Liver (tissue), 9 donors: ENCODE measurements around the gene RPL10A. TPM values are rescaled to one million over a fixed set of nuclear protein-coding genes. Genes with fewer than 3 reads are reported as not detected.

Experiments
- DNase-seq: peaks from one replicate; pipeline ENCODE4 v3.0.0-alpha.2; 2017; ENCODE audit warnings: low spot score
- H3K27ac ChIP-seq, 2 donors: one replicate each; pipeline ENCODE4 v1.7.0; 2013; ENCODE audit warnings: inconsistent platforms in 2 of 2, low read length in 2 of 2, control low read depth in 1 of 2, low read depth in 1 of 2, mild to moderate bottlenecking in 1 of 2
- H3K27me3 ChIP-seq, 4 donors: one replicate each; pipeline versions ENCODE4 v1.6.1 to v1.7.0; 2013; ENCODE audit warnings: low read length in 3 of 4, inconsistent platforms in 1 of 4, mild to moderate bottlenecking in 1 of 4, moderate library complexity in 1 of 4; ENCODE audit not compliant: control insufficient read depth in 4 of 4, insufficient read depth in 4 of 4
- H3K36me3 ChIP-seq, 4 donors: one replicate each; pipeline versions ENCODE4 v1.6.1 to v1.7.0; 2013; ENCODE audit warnings: low read length in 3 of 4, mild to moderate bottlenecking in 3 of 4, low read depth in 1 of 4, moderate library complexity in 1 of 4; ENCODE audit not compliant: control insufficient read depth in 4 of 4, insufficient read depth in 3 of 4
- H3K4me1 ChIP-seq, 4 donors: one replicate each; pipeline versions ENCODE4 v1.6.1 to v1.7.0; 2013; ENCODE audit warnings: low read length in 3 of 4, mild to moderate bottlenecking in 3 of 4, moderate library complexity in 1 of 4; ENCODE audit not compliant: control insufficient read depth in 4 of 4, insufficient read depth in 4 of 4
- H3K4me3 ChIP-seq, 3 donors: one replicate each; pipeline versions ENCODE4 v1.6.1 to v1.7.0; 2013; ENCODE audit warnings: low read length in 3 of 3, control low read depth in 1 of 3, low read depth in 1 of 3, mild to moderate bottlenecking in 1 of 3
- H3K9ac ChIP-seq, 2 donors: one replicate each; pipeline ENCODE4 v1.7.0; 2013; ENCODE audit warnings: low read length in 2 of 2, mild to moderate bottlenecking in 2 of 2, moderate library complexity in 2 of 2, control low read depth in 1 of 2, low read depth in 1 of 2
- H3K9me3 ChIP-seq, 4 donors: one replicate each; pipeline versions ENCODE4 v1.6.1 to v1.7.0; 2013; ENCODE audit warnings: low read length in 3 of 4; ENCODE audit not compliant: control insufficient read depth in 4 of 4
- EGR1 ChIP-seq, 2 donors: IDR thresholded peaks; 2 replicates each; pipeline ENCODE4 v1.6.1; 2016 to 2018; ENCODE audit warnings: antibody characterized with exemption in 2 of 2, low read depth in 2 of 2
- FOXA1 ChIP-seq: IDR thresholded peaks from 2 replicates; pipeline ENCODE4 v1.6.1; 2016; ENCODE audit warnings: antibody characterized with exemption
- GABPA ChIP-seq, 2 donors: IDR thresholded peaks in 1 of 2; conservative IDR thresholded peaks in 1 of 2; 2 replicates each; pipeline ENCODE4 v1.6.1; 2016; ENCODE audit warnings: antibody characterized with exemption in 2 of 2, mild to moderate bottlenecking in 1 of 2, moderate library complexity in 1 of 2
- HNF4A ChIP-seq, 2 donors: conservative IDR thresholded peaks; 2 replicates each; pipeline ENCODE4 v1.6.1; 2016; ENCODE audit warnings: antibody characterized with exemption in 2 of 2, mild to moderate bottlenecking in 2 of 2
- NR2F2 ChIP-seq: IDR thresholded peaks from 2 replicates; pipeline ENCODE4 v1.6.1; 2016; ENCODE audit warnings: antibody characterized with exemption
- RAD21 ChIP-seq, 2 donors: IDR thresholded peaks; 2 replicates each; pipeline ENCODE4 v1.6.1; 2016; ENCODE audit warnings: antibody characterized with exemption in 2 of 2, mild to moderate bottlenecking in 2 of 2
- SP1 ChIP-seq: IDR thresholded peaks from 2 replicates; pipeline ENCODE4 v1.6.1; 2018; ENCODE audit warnings: antibody characterized with exemption, mild to moderate bottlenecking
- TAF1 ChIP-seq: conservative IDR thresholded peaks from 2 replicates; pipeline ENCODE4 v1.6.1; 2016; ENCODE audit warnings: antibody characterized with exemption, mild to moderate bottlenecking
- YY1 ChIP-seq: IDR thresholded peaks from 2 replicates; pipeline ENCODE4 v1.6.1; 2016; ENCODE audit warnings: antibody characterized with exemption, mild to moderate bottlenecking
- WGBS: extraction: QIAGEN DNeasy Blood & Tissue Kit; methylation state at CpG from one replicate; pipeline ENCODE4 v1.1.7; 2013; 5-methylcytosine and 5-hydroxymethylcytosine counted together
- polyA plus RNA-seq, 2 donors: library from polyadenylated mRNA; stranded (reverse) in 1 of 2; unstranded in 1 of 2; fragments of 200-250 nt in 1 of 2; fragments of >200 nt in 1 of 2; fragmentation: Nextera tagmentation in 1 of 2; extraction: Ambion mirVana in 1 of 2; gene quantifications; one replicate each; pipeline versions ENCODE4 v1.2.1 to v1.2.3, GENCODE V29; 2013 to 2015
- total RNA-seq, 2 donors: library from RNA; depleted of rRNA; stranded (reverse); fragments of >200 nt; gene quantifications; one replicate each; pipeline ENCODE4 v1.2.3, GENCODE V29; 2014
- TF ChIP-seq, protein P1 (sequence below): IDR thresholded peaks from 2 replicates; pipeline ENCODE4 v1.6.1; 2016; ENCODE audit warnings: antibody characterized with exemption, mild to moderate bottlenecking
- TF ChIP-seq, protein P2 (sequence below): fragments of 150-350 bp; IDR thresholded peaks from 2 replicates; pipeline ENCODE4 v1.5.1; 2017; ENCODE audit warnings: improper control_type of control experiment, low read depth, low read length; ENCODE audit not compliant: missing input control
- donor health status: healthy.
- donor health status: healthy.
- donor health status: healthy.
- donor health status: healthy.
- donor health status: healthy.

Gene RPL10A
- total and polyA plus RNA-seq, 4 donors, result 213 to 1,235 (median 528) TPM

DNA sequence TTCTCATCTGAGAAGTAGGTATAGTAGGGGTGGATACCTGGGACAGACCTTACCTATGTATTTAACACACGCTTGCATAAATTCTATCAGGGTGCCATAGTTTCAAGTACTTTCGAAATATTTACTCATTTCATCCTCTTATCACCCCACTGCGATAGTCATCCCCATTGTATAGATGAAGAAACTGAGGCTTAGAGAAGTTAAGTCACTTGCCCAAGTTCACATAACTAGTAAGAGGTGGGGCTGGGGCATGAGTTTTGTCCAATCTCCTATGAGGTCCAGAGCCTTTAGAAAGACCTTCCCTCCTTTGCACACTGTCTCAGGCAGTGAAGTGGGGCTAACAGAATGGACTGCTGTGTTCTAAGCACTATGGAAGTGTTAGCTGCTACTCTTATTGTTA is 38.3 kb downstream of the RPL10A start:
- no peaks in the 10 kb centered on the region for H3K9me3 ChIP-seq
- H3K27ac ChIP-seq, result no peak overlapping the region
- WGBS, result 92% methylated on average over 3 of the region's 3 CpGs
- TF ChIP-seq, protein P1, sequence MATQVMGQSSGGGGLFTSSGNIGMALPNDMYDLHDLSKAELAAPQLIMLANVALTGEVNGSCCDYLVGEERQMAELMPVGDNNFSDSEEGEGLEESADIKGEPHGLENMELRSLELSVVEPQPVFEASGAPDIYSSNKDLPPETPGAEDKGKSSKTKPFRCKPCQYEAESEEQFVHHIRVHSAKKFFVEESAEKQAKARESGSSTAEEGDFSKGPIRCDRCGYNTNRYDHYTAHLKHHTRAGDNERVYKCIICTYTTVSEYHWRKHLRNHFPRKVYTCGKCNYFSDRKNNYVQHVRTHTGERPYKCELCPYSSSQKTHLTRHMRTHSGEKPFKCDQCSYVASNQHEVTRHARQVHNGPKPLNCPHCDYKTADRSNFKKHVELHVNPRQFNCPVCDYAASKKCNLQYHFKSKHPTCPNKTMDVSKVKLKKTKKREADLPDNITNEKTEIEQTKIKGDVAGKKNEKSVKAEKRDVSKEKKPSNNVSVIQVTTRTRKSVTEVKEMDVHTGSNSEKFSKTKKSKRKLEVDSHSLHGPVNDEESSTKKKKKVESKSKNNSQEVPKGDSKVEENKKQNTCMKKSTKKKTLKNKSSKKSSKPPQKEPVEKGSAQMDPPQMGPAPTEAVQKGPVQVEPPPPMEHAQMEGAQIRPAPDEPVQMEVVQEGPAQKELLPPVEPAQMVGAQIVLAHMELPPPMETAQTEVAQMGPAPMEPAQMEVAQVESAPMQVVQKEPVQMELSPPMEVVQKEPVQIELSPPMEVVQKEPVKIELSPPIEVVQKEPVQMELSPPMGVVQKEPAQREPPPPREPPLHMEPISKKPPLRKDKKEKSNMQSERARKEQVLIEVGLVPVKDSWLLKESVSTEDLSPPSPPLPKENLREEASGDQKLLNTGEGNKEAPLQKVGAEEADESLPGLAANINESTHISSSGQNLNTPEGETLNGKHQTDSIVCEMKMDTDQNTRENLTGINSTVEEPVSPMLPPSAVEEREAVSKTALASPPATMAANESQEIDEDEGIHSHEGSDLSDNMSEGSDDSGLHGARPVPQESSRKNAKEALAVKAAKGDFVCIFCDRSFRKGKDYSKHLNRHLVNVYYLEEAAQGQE, result no peak
- TF ChIP-seq SP1 (no peak), TAF1 (no peak)
- H3K27me3 ChIP-seq, result no peaks in the 10 kb centered on the region
- no peak for DNase-seq
- H3K4me3 ChIP-seq, result no peak overlapping the region
- H3K36me3 ChIP-seq, result no peaks in the 10 kb centered on the region
- H3K9ac ChIP-seq, result no peak overlapping the region
- H3K4me1 ChIP-seq, result no peaks in the 10 kb centered on the region

DNA sequence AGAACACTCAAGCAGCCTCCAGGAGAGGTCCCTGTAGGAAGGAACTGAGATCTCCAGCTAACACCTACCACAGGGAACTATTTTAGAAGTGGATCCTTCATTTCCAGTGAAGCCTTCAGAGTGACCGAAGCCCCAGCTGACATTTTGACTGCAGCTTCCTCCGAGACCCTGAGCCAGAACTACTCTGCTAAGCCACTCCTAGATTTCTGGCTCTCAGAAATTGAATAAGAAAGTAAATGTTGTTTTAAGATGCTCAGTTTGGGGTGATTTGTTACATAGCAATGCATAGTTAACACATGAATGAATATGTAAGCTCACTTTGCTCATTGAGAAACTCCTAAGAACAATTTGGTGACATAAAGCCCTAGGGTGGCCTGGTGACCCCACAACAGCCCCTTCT is 39.0 kb downstream of the RPL10A start:
- WGBS, result 95% methylated on average over 2 of the region's 2 CpGs
- Histone ChIP-seq H3K27ac (no peak overlapping the region), H3K9me3 (no peaks in the 10 kb centered on the region), H3K27me3 (no peaks in the 10 kb centered on the region), H3K4me1 (no peaks in the 10 kb centered on the region), H3K4me3 (no peak overlapping the region), H3K9ac (no peak overlapping the region), H3K36me3 (no peaks in the 10 kb centered on the region)
- no peak for DNase-seq
- TF ChIP-seq SP1, result no peak
- TF ChIP-seq, protein P1, result no peak
- no peak for TF ChIP-seq NR2F2
- TF ChIP-seq, protein P2, sequence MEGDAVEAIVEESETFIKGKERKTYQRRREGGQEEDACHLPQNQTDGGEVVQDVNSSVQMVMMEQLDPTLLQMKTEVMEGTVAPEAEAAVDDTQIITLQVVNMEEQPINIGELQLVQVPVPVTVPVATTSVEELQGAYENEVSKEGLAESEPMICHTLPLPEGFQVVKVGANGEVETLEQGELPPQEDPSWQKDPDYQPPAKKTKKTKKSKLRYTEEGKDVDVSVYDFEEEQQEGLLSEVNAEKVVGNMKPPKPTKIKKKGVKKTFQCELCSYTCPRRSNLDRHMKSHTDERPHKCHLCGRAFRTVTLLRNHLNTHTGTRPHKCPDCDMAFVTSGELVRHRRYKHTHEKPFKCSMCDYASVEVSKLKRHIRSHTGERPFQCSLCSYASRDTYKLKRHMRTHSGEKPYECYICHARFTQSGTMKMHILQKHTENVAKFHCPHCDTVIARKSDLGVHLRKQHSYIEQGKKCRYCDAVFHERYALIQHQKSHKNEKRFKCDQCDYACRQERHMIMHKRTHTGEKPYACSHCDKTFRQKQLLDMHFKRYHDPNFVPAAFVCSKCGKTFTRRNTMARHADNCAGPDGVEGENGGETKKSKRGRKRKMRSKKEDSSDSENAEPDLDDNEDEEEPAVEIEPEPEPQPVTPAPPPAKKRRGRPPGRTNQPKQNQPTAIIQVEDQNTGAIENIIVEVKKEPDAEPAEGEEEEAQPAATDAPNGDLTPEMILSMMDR, result no peak
- no peak for TF ChIP-seq GABPA (IDR thresholded peaks at IDR 0.05 in 1 of 2, conservative IDR thresholded peaks at IDR 0.05 in 1 of 2)
- no peak for TF ChIP-seq FOXA1
- no peak for TF ChIP-seq RAD21 (IDR thresholded peaks at IDR 0.05)
- no peak for TF ChIP-seq YY1
- TF ChIP-seq EGR1 (IDR thresholded peaks at IDR 0.05; ENCODE audit: low read depth in 2 of 2), result no peak
- TF ChIP-seq HNF4A (conservative IDR thresholded peaks at IDR 0.05), result no peak
- TF ChIP-seq TAF1, result no peak
